HEK293T (cell line): ENCODE measurements around the gene ZYG11B.

Source experiments
- BHLHE40 ChIP-seq: fragments of 450-650 bp; IDR thresholded peaks from 2 replicates; pipeline ENCODE4 v1.6.1; 2016; ENCODE audit warnings: mild to moderate bottlenecking, moderate library complexity, borderline replicate concordance
- CTBP1 ChIP-seq: fragments of 450-650 bp; IDR thresholded peaks from 2 replicates; pipeline ENCODE4 v1.6.1; 2016; ENCODE audit warnings: borderline replicate concordance
- ELF4 ChIP-seq: fragments of 450-650 bp; IDR thresholded peaks from 2 replicates; pipeline ENCODE4 v1.6.1; 2017; ENCODE audit warnings: antibody characterized with exemption
- FOXM1 ChIP-seq: fragments of 450-650 bp; IDR thresholded peaks from 2 replicates; pipeline ENCODE4 v1.6.1; 2017; ENCODE audit warnings: mild to moderate bottlenecking, borderline replicate concordance
- HDGF ChIP-seq: fragments of 450-650 bp; IDR thresholded peaks from 2 replicates; pipeline ENCODE4 v1.6.1; 2017; ENCODE audit warnings: antibody characterized with exemption, borderline replicate concordance
- LEF1 ChIP-seq: fragments of 450-650 bp; IDR thresholded peaks from 2 replicates; pipeline ENCODE4 v1.6.1; 2017; ENCODE audit warnings: mild to moderate bottlenecking, borderline replicate concordance
- SUZ12 ChIP-seq: fragments of 450-650 bp; IDR thresholded peaks from 2 replicates; pipeline ENCODE4 v1.6.1; 2016; ENCODE audit warnings: mild to moderate bottlenecking
- TARDBP ChIP-seq: fragments of 450-650 bp; IDR thresholded peaks from 2 replicates; pipeline ENCODE4 v1.6.1; 2016

DNA sequence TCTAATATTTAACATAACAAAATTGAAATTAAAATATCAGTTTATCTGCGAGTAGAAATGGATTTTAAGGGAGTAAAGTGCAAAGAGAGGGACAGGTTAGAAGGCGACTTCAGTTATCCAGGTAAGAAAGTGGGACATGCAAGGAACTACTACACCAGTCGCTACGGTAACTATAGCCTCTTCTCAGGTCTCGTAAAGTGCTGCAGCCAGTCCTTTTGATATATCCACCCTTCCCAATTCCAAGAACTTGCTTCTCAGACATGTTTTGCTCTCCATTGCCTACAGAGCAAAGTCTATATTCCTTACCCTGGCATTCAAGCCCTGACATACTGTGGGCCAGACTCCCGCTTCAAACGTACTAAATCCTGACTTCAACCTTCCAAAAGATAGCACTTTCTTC, 30.6 kb upstream of the ZYG11B start:
- TF ChIP-seq BHLHE40 (no peak), TARDBP (no peak), SUZ12 (no peak), ELF4 (no peak), FOXM1 (no peak), LEF1 (no peak), CTBP1 (no peak), HDGF (no peak)
